Measurements from ENCODE around the gene ZNRF1. TPM values are rescaled to one million over a fixed set of nuclear protein-coding genes. Genes with fewer than 3 reads are reported as not detected.
A peak's percentile ranks its signal among the peaks of the same experiment; 100 is the strongest.

Gene ZNRF1
- total RNA-seq, 3 donors from 2014 or later (not counting 1 experiment from before 2014, with no cell fraction given), result 2.4 to 5.1 (median 3.4) TPM

DNA sequence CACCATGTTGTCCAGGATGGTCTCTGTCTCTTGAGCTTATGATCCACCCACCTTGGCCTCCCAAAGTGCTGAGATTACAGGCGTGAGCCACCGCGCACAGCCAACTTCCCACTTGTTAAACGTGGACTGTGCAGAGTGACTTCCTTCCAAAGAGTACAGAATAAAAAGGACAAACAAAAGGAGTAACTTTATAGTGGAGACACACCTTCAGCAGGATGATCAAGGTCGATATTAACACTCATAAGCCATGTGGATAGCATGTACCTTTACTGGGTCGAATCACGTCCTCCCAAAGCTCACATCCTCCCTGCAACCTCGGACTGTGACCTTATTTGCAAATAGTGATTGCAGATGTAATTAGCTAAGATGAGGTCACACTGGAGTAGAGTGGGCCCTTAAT is 139.4 kb downstream of the ZNRF1 start:
- intact Hi-C loops (cut with micrococcal nuclease), result no loop called here
- Mint-ChIP-seq H3K36me3 (no peaks in the 10 kb centered on the region), H3K27ac (peak overlapping the region in 1 of 2 donors; percentile 11), H3K4me3 (peak overlapping the region; percentile 47), H3K9me3 (no peaks in the 10 kb centered on the region), H3K27me3 (ENCODE audit: low read depth in 2 of 2) (peaks cover 0 to 2% of the 10 kb centered on the region in 2 donors), H3K4me1 (peaks cover 10% of the 10 kb centered on the region in 2 donors)
- no peak for ATAC-seq
- no peaks in the 10 kb centered on the region for H3K36me3 ChIP-seq (ENCODE audit: control insufficient read depth, insufficient read depth, low read length)
- H3K9me3 ChIP-seq (ENCODE audit: control insufficient read depth, insufficient read depth, low read length), result no peaks in the 10 kb centered on the region
- DNase-seq, result no peak
- TF ChIP-seq, protein P1, sequence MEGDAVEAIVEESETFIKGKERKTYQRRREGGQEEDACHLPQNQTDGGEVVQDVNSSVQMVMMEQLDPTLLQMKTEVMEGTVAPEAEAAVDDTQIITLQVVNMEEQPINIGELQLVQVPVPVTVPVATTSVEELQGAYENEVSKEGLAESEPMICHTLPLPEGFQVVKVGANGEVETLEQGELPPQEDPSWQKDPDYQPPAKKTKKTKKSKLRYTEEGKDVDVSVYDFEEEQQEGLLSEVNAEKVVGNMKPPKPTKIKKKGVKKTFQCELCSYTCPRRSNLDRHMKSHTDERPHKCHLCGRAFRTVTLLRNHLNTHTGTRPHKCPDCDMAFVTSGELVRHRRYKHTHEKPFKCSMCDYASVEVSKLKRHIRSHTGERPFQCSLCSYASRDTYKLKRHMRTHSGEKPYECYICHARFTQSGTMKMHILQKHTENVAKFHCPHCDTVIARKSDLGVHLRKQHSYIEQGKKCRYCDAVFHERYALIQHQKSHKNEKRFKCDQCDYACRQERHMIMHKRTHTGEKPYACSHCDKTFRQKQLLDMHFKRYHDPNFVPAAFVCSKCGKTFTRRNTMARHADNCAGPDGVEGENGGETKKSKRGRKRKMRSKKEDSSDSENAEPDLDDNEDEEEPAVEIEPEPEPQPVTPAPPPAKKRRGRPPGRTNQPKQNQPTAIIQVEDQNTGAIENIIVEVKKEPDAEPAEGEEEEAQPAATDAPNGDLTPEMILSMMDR (IDR thresholded peaks at IDR 0.05), result no peak
- H3K27me3 ChIP-seq (ENCODE audit: control insufficient read depth, insufficient read depth, low read length), result no peaks in the 10 kb centered on the region
- H3K4me3 ChIP-seq (ENCODE audit: low read length), result no peak overlapping the region
- peaks cover 9% of the 10 kb centered on the region for H3K4me1 ChIP-seq (ENCODE audit: control insufficient read depth, insufficient read depth, low read length)
- WGBS (ENCODE audit: insufficient coverage), result 49% methylated on average over 8 of the region's 8 CpGs
- no peak overlapping the region for H3K27ac ChIP-seq (ENCODE audit: low read length)

DNA sequence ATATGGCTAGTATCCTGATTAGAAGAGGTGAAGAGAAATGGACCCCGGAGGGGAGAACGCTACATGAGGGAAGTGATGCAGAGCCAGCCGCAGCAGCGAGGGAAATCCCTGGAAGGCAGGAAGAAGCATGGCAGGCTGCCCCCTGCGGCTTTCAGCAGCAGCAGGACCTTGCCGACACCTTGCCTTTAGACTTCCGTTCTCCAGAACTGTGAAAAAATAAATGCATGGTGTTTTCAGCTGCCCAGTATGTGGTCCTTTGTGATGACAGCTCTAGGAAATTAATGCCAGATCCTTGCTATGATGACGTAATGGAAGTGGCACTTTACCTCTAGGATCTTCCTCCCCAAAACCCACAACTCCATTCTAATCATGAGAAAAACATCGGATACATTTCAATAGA is 139.8 kb downstream of the ZNRF1 start:
- no peaks in the 10 kb centered on the region for H3K36me3 Mint-ChIP-seq
- H3K27ac ChIP-seq (ENCODE audit: low read length), result no peak overlapping the region
- intact Hi-C loops (cut with micrococcal nuclease), result no loop called here
- no peaks in the 10 kb centered on the region for H3K27me3 ChIP-seq (ENCODE audit: control insufficient read depth, insufficient read depth, low read length)
- peaks cover 10% of the 10 kb centered on the region in 2 donors for H3K4me1 Mint-ChIP-seq
- peak overlapping the region; percentile 47 for H3K4me3 Mint-ChIP-seq
- WGBS (ENCODE audit: insufficient coverage), result 42% methylated on average over 9 of the region's 9 CpGs
- TF ChIP-seq, protein P1 (IDR thresholded peaks at IDR 0.05), result no peak
- H3K36me3 ChIP-seq (ENCODE audit: control insufficient read depth, insufficient read depth, low read length), result no peaks in the 10 kb centered on the region
- ATAC-seq, result peak; percentile 66 to 87 (median 73)
- no peaks in the 10 kb centered on the region for H3K9me3 Mint-ChIP-seq
- peak overlapping the region in 1 of 2 donors; percentile 11 for H3K27ac Mint-ChIP-seq
- peak in 1 of 2 donors; percentile 29 for DNase-seq
- peaks cover 0 to 2% of the 10 kb centered on the region in 2 donors for H3K27me3 Mint-ChIP-seq (ENCODE audit: low read depth in 2 of 2)
- peaks cover 9% of the 10 kb centered on the region for H3K4me1 ChIP-seq (ENCODE audit: control insufficient read depth, insufficient read depth, low read length)
- no peaks in the 10 kb centered on the region for H3K9me3 ChIP-seq (ENCODE audit: control insufficient read depth, insufficient read depth, low read length)
- no peak overlapping the region for H3K4me3 ChIP-seq (ENCODE audit: low read length)

DNA sequence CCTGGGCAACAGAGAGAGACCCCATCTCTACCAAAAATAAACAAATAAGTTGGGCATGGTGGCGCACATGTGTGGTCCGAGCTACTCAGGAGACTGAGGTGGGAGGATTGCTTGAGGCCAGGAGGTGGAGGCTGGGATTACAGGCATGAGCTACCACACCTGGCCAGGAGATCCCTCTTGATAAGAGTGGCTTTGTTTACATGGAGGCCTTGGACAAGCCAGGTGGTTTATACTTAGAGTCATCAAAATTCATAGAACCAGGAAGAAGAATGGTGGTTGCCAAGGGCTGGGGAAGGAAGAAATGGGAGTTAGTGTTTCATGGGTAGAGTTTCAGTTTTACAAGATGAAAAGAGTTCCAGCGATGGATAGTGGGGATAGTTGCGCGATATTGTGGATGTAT is 140.7 kb downstream of the ZNRF1 start:
- no peak overlapping the region for H3K4me3 Mint-ChIP-seq
- intact Hi-C loops (cut with micrococcal nuclease), result no loop called here
- no peaks in the 10 kb centered on the region for H3K36me3 Mint-ChIP-seq
- no peak overlapping the region for H3K4me3 ChIP-seq (ENCODE audit: low read length)
- ATAC-seq (no peak), DNase-seq (no peak)
- H3K27ac ChIP-seq (ENCODE audit: low read length), result no peak overlapping the region
- H3K9me3 Mint-ChIP-seq, result no peaks in the 10 kb centered on the region
- TF ChIP-seq, protein P1 (IDR thresholded peaks at IDR 0.05), result no peak
- 100% methylated on average over 3 of the region's 5 CpGs for WGBS (ENCODE audit: insufficient coverage)
- H3K4me1 Mint-ChIP-seq, result peaks cover 10% of the 10 kb centered on the region in 2 donors
- H3K27ac Mint-ChIP-seq, result no peak overlapping the region
- no peaks in the 10 kb centered on the region for H3K9me3 ChIP-seq (ENCODE audit: control insufficient read depth, insufficient read depth, low read length)
- H3K27me3 ChIP-seq (ENCODE audit: control insufficient read depth, insufficient read depth, low read length), result no peaks in the 10 kb centered on the region
- no peaks in the 10 kb centered on the region for H3K36me3 ChIP-seq (ENCODE audit: control insufficient read depth, insufficient read depth, low read length)
- H3K4me1 ChIP-seq (ENCODE audit: control insufficient read depth, insufficient read depth, low read length), result peaks cover 9% of the 10 kb centered on the region
- peaks cover 0 to 2% of the 10 kb centered on the region in 2 donors for H3K27me3 Mint-ChIP-seq (ENCODE audit: low read depth in 2 of 2)

DNA sequence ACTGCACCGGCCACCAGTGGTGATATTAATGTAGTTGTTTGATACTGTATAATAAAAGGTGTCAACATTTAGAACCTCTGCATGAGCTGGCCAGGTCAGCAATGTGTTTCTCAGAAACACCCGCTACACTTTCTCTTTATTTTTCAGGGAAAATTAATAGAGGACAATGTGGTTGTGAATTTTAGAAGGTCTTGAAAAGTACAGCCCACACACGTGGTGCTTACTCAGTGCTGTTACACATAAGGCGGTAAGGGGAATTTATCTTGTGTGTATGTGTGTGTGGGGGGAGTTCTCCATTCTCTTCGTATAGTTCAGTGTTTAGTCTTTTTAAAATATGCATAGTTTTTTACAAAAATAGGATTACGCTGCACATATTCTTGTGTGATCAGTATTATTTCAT is 145.1 kb downstream of the ZNRF1 start:
- intact Hi-C loops (cut with micrococcal nuclease), result no loop called here
- peaks cover under 1% of the 10 kb centered on the region for H3K4me1 ChIP-seq (ENCODE audit: control insufficient read depth, insufficient read depth, low read length)
- ATAC-seq (no peak), DNase-seq (no peak)
- peaks cover under 1 to 1% of the 10 kb centered on the region in 2 donors for H3K4me1 Mint-ChIP-seq
- no peaks in the 10 kb centered on the region for H3K36me3 Mint-ChIP-seq
- no peaks in the 10 kb centered on the region for H3K36me3 ChIP-seq (ENCODE audit: control insufficient read depth, insufficient read depth, low read length)
- no peak overlapping the region for H3K4me3 Mint-ChIP-seq
- no peaks in the 10 kb centered on the region for H3K9me3 Mint-ChIP-seq
- WGBS (ENCODE audit: insufficient coverage), result 76% methylated on average over 4 of the region's 6 CpGs
- H3K27me3 ChIP-seq (ENCODE audit: control insufficient read depth, insufficient read depth, low read length), result no peaks in the 10 kb centered on the region
- no peak overlapping the region for H3K4me3 ChIP-seq (ENCODE audit: low read length)
- no peak overlapping the region for H3K27ac Mint-ChIP-seq
- no peak overlapping the region for H3K27ac ChIP-seq (ENCODE audit: low read length)
- no peaks in the 10 kb centered on the region for H3K9me3 ChIP-seq (ENCODE audit: control insufficient read depth, insufficient read depth, low read length)
- H3K27me3 Mint-ChIP-seq (ENCODE audit: low read depth in 2 of 2), result no peaks in the 10 kb centered on the region
- TF ChIP-seq, protein P1 (IDR thresholded peaks at IDR 0.05), result no peak
